T follicular helper cell (primary cell): ENCODE measurements around the gene SLC16A2.
A peak's percentile ranks its signal among the peaks of the same experiment; 100 is the strongest.
"Not testable (repeated sequence)": the region's sequence is repeated elsewhere in the genome, so short reads cannot be mapped to it uniquely, and the experiment has no call there.

Experiments used
- DNase-seq: peaks from one replicate; pipeline ENCODE4 v3.0.0-alpha.2; 2020; ENCODE audit warnings: low read depth

The SLC16A2 gene

DNA sequence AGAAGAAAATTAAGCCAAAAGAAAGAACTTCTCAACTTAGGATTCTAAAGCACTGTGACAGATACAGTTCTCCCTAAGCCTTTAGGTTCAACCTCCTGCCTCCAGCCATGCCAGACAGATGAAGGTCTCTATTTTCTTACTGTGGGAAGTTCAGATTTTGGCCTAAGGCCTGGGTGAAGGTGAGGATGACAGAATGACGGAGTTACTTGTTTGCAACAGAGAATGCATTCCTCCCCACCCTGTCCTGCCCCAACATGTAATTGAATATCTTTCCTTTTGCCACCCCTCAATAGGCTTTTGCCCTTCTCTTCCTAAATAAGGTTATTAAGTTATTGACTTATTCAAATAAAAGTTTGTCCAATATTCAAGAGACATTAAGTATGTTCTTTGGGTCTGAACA is 25.6 kb downstream of the SLC16A2 start:
- DNase-seq: no peak

DNA sequence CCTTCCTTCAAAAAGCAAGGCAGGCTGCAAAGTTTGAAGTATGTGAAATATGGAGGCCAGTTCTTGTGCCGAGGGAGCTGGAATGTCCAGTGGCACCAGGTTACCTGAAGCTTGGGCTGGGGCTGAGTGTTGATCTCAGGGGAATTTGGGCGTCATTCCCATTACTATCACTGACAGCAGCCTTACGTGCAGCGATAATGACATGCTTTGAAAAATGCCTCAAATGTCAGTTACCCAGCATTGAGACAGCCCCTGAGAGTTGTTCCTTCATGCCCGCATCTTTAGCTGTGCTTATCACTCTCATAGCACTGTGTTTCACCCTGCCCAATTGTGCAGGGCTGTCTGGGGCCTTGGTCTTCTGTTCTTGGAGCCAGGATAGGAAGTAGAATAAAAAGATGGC is 27.4 kb downstream of the SLC16A2 start:
- DNase-seq: no peak

DNA sequence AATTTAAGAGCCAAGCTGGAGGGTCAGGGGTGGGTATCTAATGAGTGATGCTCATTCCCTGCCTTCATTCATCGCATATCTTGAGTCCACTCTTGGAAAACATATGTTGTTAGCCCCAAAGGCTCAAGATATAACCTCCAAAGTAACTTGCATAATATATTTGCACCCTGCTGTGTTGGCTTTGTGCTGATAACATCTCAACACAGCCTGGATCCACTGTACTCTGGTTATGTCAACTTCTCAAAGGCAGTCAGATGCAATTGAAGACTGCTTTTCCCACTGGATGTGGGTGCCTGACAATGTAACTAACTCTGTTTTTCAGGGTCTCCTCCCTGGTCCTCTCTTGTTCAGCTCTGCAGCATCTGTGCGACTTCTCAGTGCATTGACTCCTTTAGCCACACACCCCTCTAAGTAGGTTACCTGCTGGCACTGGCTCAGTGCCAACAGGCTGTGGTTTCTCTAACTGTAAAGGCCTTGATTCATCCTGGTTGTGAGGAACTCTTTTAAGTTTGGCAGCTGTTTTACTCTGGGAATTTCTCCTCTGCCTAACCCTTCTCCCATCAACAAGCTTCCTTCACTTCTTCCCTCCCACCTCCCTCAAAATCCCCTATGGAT is 28.1 kb downstream of the SLC16A2 start:
- peak; percentile 16 for DNase-seq

GRCh38 chrX:74449937-74450330 is 28.6 kb downstream of the SLC16A2 start:
- DNase-seq: no peak

DNA sequence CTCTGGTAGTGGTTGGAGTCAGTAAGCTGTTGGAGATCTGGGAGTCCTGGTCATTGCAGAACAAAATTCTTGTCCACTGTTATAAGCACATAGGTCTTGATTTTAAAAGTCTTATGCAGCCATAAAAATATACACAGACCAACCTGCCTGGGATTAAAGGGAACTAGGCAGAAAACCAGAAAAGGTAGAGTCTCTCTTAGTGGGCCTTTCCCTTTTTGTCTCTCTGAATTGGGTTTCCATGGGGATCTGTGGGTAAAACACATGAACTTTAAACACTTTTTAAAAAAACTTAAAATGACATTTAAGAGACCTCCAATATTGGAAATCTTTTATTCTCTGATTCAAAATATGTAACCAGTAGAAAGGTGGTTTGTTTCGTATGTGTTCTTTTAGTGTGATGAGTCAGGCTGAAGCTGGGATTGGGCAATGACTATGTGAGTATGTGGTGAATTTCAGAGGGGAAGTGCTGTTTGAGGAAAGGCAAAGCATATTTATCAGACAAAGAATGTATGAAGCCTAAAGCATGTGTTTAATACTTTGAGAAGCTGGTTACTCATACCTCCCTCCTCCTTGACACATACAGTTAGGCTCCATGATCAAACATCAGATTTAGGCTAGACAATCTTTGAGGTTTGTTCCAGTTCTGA is 29.6 kb downstream of the SLC16A2 start:
- DNase-seq: no peak

DNA sequence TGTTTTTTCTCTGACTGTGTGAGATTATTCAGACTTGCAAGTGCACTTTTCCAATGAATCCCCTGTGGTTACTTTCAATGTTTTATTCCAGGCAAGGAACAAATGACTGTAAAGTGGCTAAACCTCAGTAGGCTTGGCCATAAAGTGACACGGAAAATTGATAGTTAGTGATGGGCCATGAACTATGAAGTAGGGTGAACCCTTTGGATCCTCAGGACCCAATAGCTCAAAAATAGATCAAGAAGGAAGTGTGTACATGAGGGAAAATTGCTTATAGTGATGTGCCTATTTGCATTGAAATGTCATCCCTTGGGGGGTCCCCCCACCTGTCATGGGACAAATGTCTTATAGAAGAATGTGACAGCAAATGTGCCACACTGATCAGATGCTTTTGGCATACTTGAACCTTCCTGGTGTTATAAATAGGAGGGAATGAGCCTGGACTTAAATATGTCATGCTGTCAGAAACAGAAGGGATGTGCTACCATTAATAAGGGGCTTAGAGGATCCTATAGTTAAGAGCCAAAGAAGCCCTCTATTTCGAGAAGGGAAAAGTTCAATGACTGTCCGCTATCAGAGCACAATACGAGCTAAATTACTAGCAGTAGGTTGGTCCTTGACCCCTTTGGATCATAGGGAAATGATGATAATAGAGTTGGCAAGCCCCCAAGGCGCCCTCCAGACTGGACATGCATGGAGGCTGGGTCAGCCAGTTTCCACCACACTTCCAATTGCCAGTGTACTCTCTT is 30.3 kb downstream of the SLC16A2 start:
- no peak for DNase-seq

DNA sequence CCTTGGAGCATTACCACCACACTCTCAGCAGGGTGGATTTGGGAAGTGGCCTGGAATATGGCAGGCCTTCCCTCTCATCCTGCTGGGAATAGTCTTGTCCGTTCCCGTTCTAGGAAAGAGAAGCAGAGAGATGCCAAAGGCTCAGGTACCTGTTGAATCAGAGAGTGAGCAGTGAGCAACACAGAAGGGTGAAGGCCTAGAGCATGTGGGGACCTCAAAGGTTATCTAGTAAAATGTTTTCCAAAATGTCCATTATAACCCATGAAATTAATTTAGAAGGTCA is 30.8 kb downstream of the SLC16A2 start:
- no peak for DNase-seq

- no peak for DNase-seq
These were observed 31.9 kb downstream of the SLC16A2 start for GRCh38 chrX:74453178-74453577.

DNA sequence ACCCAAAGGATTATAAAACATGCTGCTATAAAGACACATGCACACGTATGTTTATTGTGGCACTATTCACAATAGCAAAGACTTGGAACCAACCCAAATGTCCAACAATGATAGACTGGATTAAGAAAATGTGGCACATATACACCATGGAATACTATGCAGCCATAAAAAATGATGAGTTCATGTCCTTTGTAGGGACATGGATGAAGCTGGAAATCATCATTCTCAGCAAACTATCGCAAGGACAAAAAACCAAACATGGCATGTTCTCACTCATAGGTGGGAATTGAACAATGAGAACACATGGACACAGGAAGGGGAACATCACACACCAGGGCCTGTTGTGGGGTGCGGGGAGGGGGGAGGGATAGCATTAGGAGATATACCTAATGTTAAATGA is 32.9 kb downstream of the SLC16A2 start:
- DNase-seq: not testable (repeated sequence)

DNA sequence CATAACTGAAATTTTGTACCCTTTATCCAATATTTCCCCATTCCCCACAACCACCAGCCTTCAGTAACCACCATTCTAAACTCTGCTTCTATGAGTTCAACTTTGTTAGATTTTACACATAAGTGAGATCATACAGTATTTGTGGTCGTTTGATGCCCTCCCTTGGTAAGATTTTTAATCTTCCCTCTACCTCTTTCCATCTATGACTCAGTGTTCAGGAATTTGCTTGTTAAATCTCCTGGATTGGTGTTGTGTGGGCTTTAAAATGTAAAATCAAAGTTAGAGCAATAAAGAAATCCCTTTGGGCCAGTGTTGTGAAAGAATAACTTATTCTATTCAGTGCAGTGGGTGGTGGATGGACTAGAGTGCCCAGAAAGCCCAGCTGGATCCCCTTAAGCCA is 37.4 kb downstream of the SLC16A2 start:
- DNase-seq: no peak

DNA sequence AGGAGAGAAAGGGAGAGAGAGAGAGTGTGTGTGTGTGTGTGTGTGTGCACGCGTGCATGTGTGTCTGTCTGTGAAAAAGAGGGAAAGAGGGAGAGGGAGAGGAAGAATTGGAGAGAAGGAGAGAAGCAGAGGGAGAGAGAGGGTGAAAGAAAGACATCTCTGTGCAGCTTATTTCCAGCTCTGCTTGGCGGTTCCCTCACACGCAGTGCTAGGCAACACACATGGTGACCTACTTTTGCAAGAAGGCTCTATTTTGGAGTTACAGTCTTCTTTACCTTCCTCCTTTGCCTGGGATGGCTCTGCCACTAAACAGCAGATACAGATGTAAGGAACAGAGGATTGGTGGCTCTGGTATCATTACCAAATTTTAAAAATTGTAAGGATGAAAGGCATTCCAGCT is 40.1 kb downstream of the SLC16A2 start:
- DNase-seq: no peak

- DNase-seq: no peak
These were observed 43.4 kb downstream of the SLC16A2 start for GRCh38 chrX:74464722-74465121.

DNA sequence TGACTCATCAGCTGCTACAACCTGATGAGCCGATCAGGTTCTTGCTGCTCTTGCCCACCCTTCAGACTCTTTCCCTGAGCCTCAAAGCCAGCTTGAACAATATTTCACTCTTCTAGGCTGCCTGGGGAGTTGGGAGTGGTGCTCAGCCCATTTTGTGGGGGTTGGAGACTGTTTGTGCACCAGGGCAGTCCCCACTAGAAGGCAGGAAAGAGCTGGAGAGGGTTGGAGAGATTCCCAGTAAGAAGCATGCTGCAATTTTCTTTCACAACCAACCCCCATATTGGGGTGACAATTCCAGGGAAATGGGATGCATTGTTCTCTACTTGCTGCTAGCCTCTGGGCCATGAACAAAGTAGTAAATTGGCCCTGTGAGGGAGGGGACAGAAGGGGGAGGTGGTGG is 44.1 kb downstream of the SLC16A2 start:
- no peak for DNase-seq

DNA sequence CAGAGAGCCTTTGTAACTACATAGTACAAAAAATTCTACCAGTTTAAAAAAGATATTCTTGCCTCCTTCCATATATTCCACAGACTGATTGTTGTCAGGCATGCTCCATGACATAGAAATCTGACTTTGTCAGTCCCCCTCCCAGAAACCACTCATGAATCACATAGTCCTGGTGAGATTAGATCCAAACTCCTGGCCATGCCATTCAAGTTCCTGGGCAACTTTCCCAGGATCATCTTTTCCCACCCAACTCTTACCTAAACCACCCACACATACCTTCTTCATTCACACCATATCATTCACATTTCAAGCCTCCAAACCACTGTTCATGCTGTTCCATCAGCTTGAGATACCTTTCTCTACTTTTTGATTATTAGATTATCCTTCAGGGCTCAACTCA is 46.4 kb downstream of the SLC16A2 start:
- no peak for DNase-seq

- not testable (repeated sequence) for DNase-seq
These were observed 51.8 kb downstream of the SLC16A2 start for GRCh38 chrX:74473116-74473515.

- DNase-seq: no peak
These were observed 69.0 kb downstream of the SLC16A2 start for GRCh38 chrX:74490247-74490646.

GRCh38 chrX:74492720-74493201 is 71.5 kb downstream of the SLC16A2 start:
- DNase-seq: no peak

DNA sequence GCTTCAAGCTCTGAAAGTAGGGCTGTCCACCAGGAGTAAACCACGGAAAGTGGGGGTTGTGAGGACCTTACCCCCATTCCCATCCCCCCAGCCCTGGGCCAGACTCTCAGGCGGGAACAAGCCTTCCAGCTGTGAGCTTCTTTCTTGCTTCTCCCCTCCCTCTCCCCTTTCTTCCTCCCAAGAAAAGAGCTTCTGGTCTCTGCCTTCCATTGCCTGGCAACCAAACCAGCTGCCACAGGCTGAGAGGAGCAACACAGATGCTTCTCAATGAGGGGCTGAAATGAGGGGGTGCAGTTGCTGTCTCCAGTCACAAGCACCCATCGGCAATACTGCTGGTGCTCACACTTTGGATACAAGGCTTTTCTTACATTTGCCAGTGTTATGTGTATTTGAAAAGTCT is 72.5 kb downstream of the SLC16A2 start:
- no peak for DNase-seq

DNA sequence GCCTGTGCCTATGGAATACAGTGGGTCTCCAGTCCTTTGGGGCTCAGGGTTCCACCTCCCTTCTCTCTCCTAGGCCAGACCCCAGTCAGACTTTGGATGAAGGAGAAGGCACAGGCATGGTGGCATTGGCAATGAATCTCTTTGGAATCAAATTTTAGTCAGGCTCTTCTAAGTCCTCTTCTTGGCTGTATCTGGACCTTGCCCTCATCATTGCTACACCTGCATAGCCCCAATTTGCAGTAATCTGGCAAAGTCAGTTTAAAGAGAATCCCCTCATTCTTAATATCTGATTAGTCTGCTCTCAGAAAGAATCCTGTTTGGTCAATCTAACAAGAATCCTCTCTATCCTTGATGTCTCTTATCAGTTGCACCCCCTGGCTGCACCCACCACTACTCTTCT is 77.6 kb downstream of the SLC16A2 start:
- DNase-seq: no peak

- DNase-seq: no peak
These were observed 78.8 kb downstream of the SLC16A2 start for GRCh38 chrX:74500067-74500466.

- DNase-seq: no peak
These were observed 79.3 kb downstream of the SLC16A2 start for GRCh38 chrX:74500555-74500954.

- DNase-seq: no peak
These were observed 84.1 kb downstream of the SLC16A2 start for GRCh38 chrX:74505437-74505836.

- no peak for DNase-seq
These were observed 85.2 kb downstream of the SLC16A2 start for GRCh38 chrX:74506317-74507115.
